Panc1 (cell line): ENCODE measurements around the gene PDE4B. TPM values are rescaled to one million over a fixed set of nuclear protein-coding genes. Genes with fewer than 3 reads are reported as not detected.

Experiments used
- ATAC-seq: fragments of 200-7000 bp; cut with Tn5 transposase; 2 replicates; pipeline ENCODE4 v1.9.1; 2020; ENCODE audit warnings: mild to moderate bottlenecking, moderate library complexity
- BruUV-seq: library from RNA; stranded (reverse); fragments of 400-500 nt; replicated peaks from 2 replicates; lab custom pipeline; 2021; lab: Mats Ljungman, UMichigan
- CTCF ChIA-PET: fragments of 300-600 bp; sonication (Branson Sonifier 250); formaldehyde crosslinking; loops from one replicate; lab custom pipeline; 2022; ENCODE audit warnings: antibody characterized with exemption; lab: Charles Lee
- POLR2A ChIA-PET: fragments of 300-600 bp; sonication (Branson Sonifier 250); formaldehyde crosslinking; loops from one replicate; lab custom pipeline; 2022; ENCODE audit warnings: antibody characterized with exemption; lab: Charles Lee
- DNase-seq: peaks from one replicate; pipeline ENCODE4 v3.0.0-alpha.2; 2010; ENCODE audit warnings: low read depth, low spot score
- H3K27ac ChIP-seq: 2 replicates; pipeline ENCODE4 v1.5.1; 2011; ENCODE audit warnings: mild to moderate bottlenecking, low read length, inconsistent platforms
- H3K27me3 ChIP-seq: fragments of 200-500 bp; sonication (Bioruptor generic); 2 replicates; pipeline ENCODE4 v1.6.0; 2014; ENCODE audit warnings: low read length, inconsistent platforms; ENCODE audit not compliant: control insufficient read depth, insufficient read depth
- H3K36me3 ChIP-seq: fragments of 200-500 bp; sonication (Bioruptor generic); 2 replicates; pipeline ENCODE4 v1.5.1; 2014; ENCODE audit warnings: inconsistent platforms, mild to moderate bottlenecking, low read length, moderate library complexity; ENCODE audit not compliant: control insufficient read depth, insufficient read depth
- H3K4me1 ChIP-seq: 2 replicates; pipeline ENCODE4 v1.5.1; 2011; ENCODE audit warnings: inconsistent platforms, mild to moderate bottlenecking, low read length, moderate library complexity; ENCODE audit not compliant: control insufficient read depth, insufficient read depth
- H3K4me3 ChIP-seq, 2 experiments: 2 replicates each; pipeline ENCODE4 v1.5.1; 2011 to 2012; ENCODE audit warnings: low read depth in 2 of 2, low read length in 2 of 2, mild to moderate bottlenecking in 2 of 2, inconsistent platforms in 1 of 2, moderate library complexity in 1 of 2
- H3K9me3 ChIP-seq: fragments of 200-500 bp; sonication (Bioruptor generic); 2 replicates; pipeline ENCODE4 v1.5.1; 2014; ENCODE audit warnings: low read depth, mild to moderate bottlenecking, inconsistent platforms, low read length, moderate library complexity; ENCODE audit not compliant: control insufficient read depth, insufficient read depth
- CTCF ChIP-seq: fragments of 450-650 bp; IDR thresholded peaks from 2 replicates; pipeline ENCODE4 v1.5.1; 2017; ENCODE audit warnings: mild to moderate bottlenecking
- POLR2AphosphoS5 ChIP-seq: IDR thresholded peaks from 2 replicates; pipeline ENCODE4 v1.6.1; 2012; ENCODE audit warnings: mild to moderate bottlenecking, low read depth, low read length, moderate library complexity
- REST ChIP-seq, 2 experiments: IDR thresholded peaks; 2 replicates each; pipeline ENCODE4 v1.6.1; 2011 to 2012; ENCODE audit warnings: low read depth in 2 of 2, control low read depth in 1 of 2, low read length in 1 of 2, mild to moderate bottlenecking in 1 of 2, moderate library complexity in 1 of 2; ENCODE audit not compliant: insufficient read depth in 1 of 2
- SIN3A ChIP-seq: IDR thresholded peaks from 2 replicates; pipeline ENCODE4 v1.6.1; 2012; ENCODE audit warnings: low read depth, mild to moderate bottlenecking, low read length, moderate library complexity, borderline replicate concordance; ENCODE audit not compliant: insufficient read depth
- TCF7L2 ChIP-seq: IDR thresholded peaks from 2 replicates; pipeline ENCODE4 v1.6.1; 2011; ENCODE audit warnings: mild to moderate bottlenecking, low read depth, low read length, inconsistent platforms
- in situ Hi-C: cut with HindIII; loops from 2 replicates; pipeline ENCODE4 v1.10.0; 2016; ENCODE audit warnings: low sequenced_read_pairs, low pct_unique_long_range_greater_than_20kb
- intact Hi-C: fragments of 100-400 bp; cut with micrococcal nuclease; formaldehyde crosslinking; loops from one replicate; pipeline ENCODE4 v1.10.0; 2022; ENCODE audit not compliant: unreplicated experiment
- total RNA-seq: library from RNA; stranded (reverse); gene quantifications from one replicate; pipeline ENCODE4 v1.2.1, GENCODE V29; 2021; ENCODE audit not compliant: unreplicated experiment

PDE4B gene
- total RNA-seq, 1 experiment from 2014 or later = 0.26 TPM

GRCh38 chr1:66290761-66291530 is 498.3 kb downstream of the PDE4B start:
- no peak overlapping the region for H3K4me3 ChIP-seq

GRCh38 chr1:66291531-66291864 is 498.8 kb downstream of the PDE4B start:
- ATAC-seq (no peak), DNase-seq (no peak)
- TF ChIP-seq SIN3A = no peak
- no peak for TF ChIP-seq TCF7L2
- TF ChIP-seq CTCF = no peak
- TF ChIP-seq POLR2AphosphoS5 = no peak
- TF ChIP-seq REST (IDR thresholded peaks at IDR 0.05; ENCODE audit: insufficient read depth in 1 of 2, low read depth in 2 of 2, low read length in 1 of 2) = no peak
- no peak overlapping the region for H3K4me3 ChIP-seq
- CTCF ChIA-PET = no interaction called here
- POLR2A ChIA-PET = interaction anchor here (0.6 kb wide), 1 partner anchor 288 kb away, joined by 3 read pairs; no protein-coding TSS in a partner anchor
- H3K36me3 ChIP-seq = no peaks in the 10 kb centered on the region
- H3K9me3 ChIP-seq = no peaks in the 10 kb centered on the region
- no TSS peak for BruUV-seq
- no peaks in the 10 kb centered on the region for H3K27me3 ChIP-seq
- intact Hi-C loops (no loop called here), in situ Hi-C loops (no loop called here)
- H3K4me1 ChIP-seq = no peaks in the 10 kb centered on the region
- H3K27ac ChIP-seq = no peak overlapping the region

More at GRCh38 chr1:66290761-66291530, 498.3 kb downstream of the PDE4B start:
- ChIA-PET POLR2A (interaction anchor here (0.6 kb wide), 1 partner anchor 288 kb away, joined by 3 read pairs; no protein-coding TSS in a partner anchor), CTCF (no interaction called here)
- ATAC-seq (no peak), DNase-seq (no peak)
- Histone ChIP-seq H3K9me3 (no peaks in the 10 kb centered on the region), H3K27ac (no peak overlapping the region), H3K4me1 (no peaks in the 10 kb centered on the region), H3K27me3 (no peaks in the 10 kb centered on the region), H3K36me3 (no peaks in the 10 kb centered on the region)
- BruUV-seq = no TSS peak
- in situ Hi-C loops = no loop called here
- intact Hi-C loops = no loop called here
- TF ChIP-seq SIN3A (no peak), POLR2AphosphoS5 (no peak), TCF7L2 (no peak), REST (IDR thresholded peaks at IDR 0.05; ENCODE audit: insufficient read depth in 1 of 2, low read depth in 2 of 2, low read length in 1 of 2) (no peak), CTCF (no peak)
